NT2/D1 (cell line): ENCODE measurements around the gene PHIP.

Source experiments
- SUZ12 ChIP-seq: IDR thresholded peaks from 2 replicates; pipeline ENCODE4 v1.6.1; 2011; ENCODE audit not compliant: insufficient read length, insufficient read depth; ENCODE audit errors: extremely low read depth
- YY1 ChIP-seq: IDR thresholded peaks from 2 replicates; pipeline ENCODE4 v1.6.1; 2011; ENCODE audit not compliant: insufficient read length, insufficient read depth
- ZNF274 ChIP-seq: IDR thresholded peaks from 2 replicates; pipeline ENCODE4 v1.6.1; 2011; ENCODE audit warnings: mild to moderate bottlenecking, low read depth, low read length

- TF ChIP-seq ZNF274, result no peak
- TF ChIP-seq YY1, result no peak
- no peak for TF ChIP-seq SUZ12
These were observed 68.2 kb downstream of the PHIP start for GRCh38 chr6:79009819-79010218.
